ENCODE results near the gene CPLX1. TPM values are rescaled to one million over a fixed set of nuclear protein-coding genes. Genes with fewer than 3 reads are reported as not detected.
"Not testable (repeated sequence)": the region's sequence is repeated elsewhere in the genome, so short reads cannot be mapped to it uniquely, and the experiment has no call there.

Gene CPLX1
- total RNA-seq, 2 experiments from 2014 or later, result 0.15 TPM; not detected in 1

GRCh38 chr4:823176-823760, 2.7 kb downstream of the CPLX1 start:
- ChIA-PET POLR2A (no interaction called here), CTCF (no interaction called here)

- CTCF ChIA-PET, result no interaction called here
Measured at GRCh38 chr4:822361-823175, 3.4 kb downstream of the CPLX1 start.

DNA sequence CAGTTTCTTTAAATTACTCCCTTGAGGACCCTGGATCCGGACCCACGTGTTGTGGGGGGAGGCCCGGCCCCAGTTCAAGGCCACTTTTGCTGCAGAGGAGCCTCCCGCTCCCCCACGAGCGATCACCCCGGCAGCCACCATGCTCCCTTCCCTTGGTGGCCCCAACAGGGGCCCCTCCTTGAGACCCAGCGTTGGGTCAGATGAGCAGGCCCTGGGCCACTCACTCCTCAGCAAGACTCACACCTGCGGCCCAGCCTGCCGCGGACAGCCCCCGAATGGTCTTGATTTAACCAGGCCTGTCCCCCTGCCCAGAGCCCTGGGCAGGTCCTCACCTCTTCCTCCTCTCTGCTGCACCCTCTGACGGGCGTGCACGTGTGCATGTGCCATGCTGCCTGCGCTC, 4.3 kb downstream of the CPLX1 start:
- POLR2A ChIA-PET, result no interaction called here
- CTCF ChIA-PET, result no interaction called here

More at GRCh38 chr4:822361-823175, 3.4 kb downstream of the CPLX1 start:
- POLR2A ChIA-PET, result no interaction called here

DNA sequence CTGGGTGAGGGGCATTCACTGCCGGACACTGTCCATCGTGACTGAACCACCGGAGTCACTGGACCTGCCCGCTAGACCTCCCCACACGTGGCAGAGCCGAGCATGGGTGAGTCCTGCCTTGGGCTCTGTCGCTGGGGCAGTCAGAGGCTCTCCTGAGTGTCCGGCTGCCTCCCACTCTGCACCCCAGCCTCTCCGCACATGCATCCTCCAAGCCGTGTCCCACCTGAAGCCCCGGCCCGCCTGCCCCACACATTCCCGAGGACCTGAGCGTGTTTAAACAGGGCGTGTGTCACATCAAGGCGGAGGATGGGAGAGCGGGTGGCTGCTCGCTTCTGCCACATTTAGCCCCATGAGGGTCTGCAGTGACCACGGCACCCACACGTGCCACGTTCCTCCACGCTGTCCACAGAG, 4.7 kb downstream of the CPLX1 start:
- ChIA-PET CTCF (no interaction called here), POLR2A (no interaction called here)

- POLR2A ChIA-PET, result interaction anchor here (0.7 kb wide), 1 partner anchor 150 kb away, joined by 3 read pairs; no protein-coding TSS in a partner anchor
- CTCF ChIA-PET, result interaction anchor here (0.6 kb wide), 1 partner anchor 15 kb away, joined by 4 read pairs; no protein-coding TSS in a partner anchor
Measured at GRCh38 chr4:820230-821172, 5.4 kb downstream of the CPLX1 start.

DNA sequence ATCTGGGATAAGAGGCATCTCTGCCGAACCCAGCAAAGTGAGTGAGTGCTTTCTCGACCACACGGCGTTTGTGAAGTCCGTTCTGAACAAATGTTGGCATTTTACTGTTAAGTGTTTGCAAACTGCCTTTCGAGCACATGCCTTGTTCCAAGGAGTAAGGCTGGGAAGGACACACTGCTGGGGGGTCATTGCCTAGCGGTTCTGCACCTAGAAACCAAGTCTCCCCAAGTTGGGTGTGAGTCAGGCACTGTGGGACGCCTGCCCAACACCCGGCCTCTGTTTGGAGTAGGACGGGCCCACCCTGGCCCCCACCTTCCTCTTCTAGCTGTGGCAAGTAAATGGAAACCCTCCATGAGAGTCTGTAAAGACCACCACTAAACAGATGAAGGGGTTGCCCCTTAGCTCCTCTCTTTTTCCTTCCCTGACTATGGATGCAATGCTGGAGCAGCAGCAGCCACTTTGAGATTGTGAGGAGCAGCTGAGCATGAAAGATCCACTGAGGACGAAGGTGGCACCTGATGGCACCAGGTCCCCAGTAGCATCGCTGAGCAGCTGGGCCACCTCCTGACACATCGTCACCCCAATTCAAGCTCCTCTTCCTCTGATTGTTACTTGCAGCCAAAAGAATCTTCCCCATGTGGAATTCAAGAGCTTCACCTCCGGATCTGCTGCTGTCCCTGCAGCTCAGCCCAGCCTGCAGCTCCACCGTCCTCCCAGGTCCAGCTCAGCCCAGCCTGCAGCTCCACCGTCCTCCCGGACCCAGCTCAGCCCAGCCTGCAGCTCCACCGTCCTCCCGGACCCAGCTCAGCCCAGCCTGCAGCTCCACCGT, 6.3 kb downstream of the CPLX1 start:
- POLR2A ChIA-PET, result no interaction called here
- CTCF ChIA-PET, result interaction anchor here (0.6 to 1.6 kb wide), 2 partner anchors 16 to 168 kb away, joined by 3 to 4 read pairs; no protein-coding TSS in a partner anchor

- ChIA-PET CTCF (interaction anchor here (1.6 kb wide), 1 partner anchor 169 kb away, joined by 3 read pairs; no protein-coding TSS in a partner anchor), POLR2A (no interaction called here)
Measured at GRCh38 chr4:818106-818921, 7.6 kb downstream of the CPLX1 start.

- ChIA-PET CTCF (interaction anchor here (0.7 kb wide), 2 partner anchors 118 to 172 kb away, joined by 3 to 4 read pairs; no protein-coding TSS in a partner anchor), POLR2A (no interaction called here)
Measured at GRCh38 chr4:815464-816146, 10.3 kb downstream of the CPLX1 start.

- POLR2A ChIA-PET, result no interaction called here
- CTCF ChIA-PET, result no interaction called here
Measured at GRCh38 chr4:814312-814850, 11.5 kb downstream of the CPLX1 start.

DNA sequence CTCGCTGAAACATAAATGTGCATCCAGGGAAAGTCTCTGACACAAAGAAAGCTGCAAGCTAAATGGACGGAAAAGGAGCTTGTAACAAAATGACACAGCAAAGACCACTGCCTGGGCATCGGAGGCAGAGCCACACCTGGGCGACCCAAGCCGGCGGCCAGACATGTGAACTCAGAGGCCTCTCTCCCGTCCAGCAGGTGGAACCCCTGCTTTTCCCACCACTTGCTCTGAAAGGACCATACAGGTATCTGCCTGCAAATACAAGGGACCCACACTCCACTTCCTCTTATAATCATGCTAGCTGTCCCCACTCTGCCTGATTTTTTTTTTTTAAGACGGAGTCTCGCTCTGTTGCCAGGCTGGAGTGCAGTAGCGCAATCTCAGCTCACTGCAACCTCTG, 12.0 kb downstream of the CPLX1 start:
- ChIA-PET POLR2A (no interaction called here), CTCF (no interaction called here)

DNA sequence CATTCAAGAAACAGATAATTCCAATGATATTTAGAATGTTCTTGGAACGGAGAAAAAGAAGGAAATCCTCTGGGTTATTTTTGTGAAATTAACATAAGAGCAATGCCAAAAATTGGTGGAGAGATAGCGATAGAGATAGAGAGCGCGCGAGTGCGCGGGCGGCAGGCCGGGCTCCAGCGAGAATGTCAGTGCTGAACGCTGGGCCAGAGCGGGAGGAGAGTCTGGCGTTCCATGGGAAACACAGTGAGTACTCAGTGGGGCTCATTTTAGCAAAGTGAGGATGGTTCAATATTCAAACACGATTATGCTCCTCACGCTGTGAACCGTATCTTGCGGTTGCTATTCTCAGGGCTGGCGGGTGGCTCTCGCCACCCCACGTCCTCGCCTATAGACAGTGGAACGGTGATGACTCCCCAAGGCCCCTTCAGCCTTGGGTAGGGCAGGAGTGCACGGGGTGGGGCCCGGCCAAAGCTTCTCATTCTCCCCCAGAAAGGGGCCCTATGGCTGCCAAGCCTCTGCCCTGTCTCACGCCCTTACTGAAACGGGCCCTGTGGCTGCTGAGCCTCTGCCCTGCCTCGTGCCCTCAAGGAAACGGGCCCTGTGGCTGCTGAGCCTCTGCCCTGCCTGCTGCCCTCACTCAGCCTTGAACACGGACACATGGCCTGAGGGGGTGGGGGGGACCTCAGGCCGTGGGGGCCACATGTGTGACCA, 16.9 kb downstream of the CPLX1 start:
- ChIA-PET CTCF (no interaction called here), POLR2A (no interaction called here)

DNA sequence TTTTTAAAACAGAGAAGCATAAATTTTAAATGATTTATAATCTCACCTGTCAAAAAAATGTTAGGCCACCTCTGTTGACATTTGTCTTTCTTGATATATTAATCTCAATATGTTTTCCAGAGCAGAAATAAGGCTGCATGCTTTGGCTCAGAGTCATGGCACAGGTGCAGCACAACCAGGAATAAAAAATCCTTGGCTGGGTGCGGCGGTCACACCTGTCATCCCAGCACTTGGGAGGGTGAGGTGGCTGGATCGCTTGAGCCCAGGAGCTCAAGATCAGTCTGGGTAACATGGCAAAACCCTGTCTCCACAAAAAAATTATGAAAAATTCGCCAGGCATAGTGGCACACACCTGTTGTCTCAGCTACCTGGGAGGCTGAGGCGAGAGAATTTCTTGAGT, 18.1 kb downstream of the CPLX1 start:
- ChIA-PET POLR2A (no interaction called here), CTCF (no interaction called here)

DNA sequence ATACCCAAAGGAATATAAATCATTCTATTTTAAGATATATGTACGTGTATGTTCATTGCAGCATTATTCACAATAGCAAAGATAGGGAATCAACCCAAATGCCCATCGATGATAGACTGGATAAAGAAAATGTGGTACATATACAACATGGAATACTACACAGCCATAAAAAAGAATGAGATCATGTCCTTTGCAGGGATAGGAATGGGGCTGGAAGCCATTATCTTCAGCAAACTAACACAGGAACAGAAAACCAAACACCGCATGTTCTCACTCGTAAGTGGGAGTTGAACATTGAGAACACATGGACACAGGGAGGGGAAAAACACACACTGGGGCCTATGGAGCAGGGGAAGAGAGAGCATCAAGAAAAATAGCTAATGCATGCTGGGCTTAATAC, 18.9 kb downstream of the CPLX1 start:
- POLR2A ChIA-PET, CTCF ChIA-PET: not testable (repeated sequence)

DNA sequence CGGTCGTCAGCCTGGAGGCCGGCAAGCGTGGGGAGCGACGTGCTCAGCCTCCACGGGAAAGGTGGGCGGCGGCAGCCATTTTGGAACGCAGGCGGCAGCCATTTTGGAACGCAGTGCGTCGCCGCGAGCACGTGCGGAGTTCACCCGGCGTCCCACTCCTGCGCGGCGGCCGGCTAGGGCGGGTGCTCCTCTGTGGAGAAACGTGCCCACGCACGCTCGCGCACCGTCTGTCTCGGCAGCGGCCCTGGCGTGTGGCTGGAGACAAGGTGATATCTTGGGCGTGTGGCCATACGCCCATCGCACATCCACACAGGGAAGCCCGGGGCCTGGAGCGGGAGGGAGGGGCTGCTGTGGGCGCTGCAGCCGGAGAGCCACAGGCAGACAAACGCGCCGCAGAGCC, 21.1 kb downstream of the CPLX1 start:
- ChIA-PET POLR2A (no interaction called here), CTCF (no interaction called here)

GRCh38 chr4:803884-804283, 22.0 kb downstream of the CPLX1 start:
- ChIA-PET POLR2A (no interaction called here), CTCF (no interaction called here)

GRCh38 chr4:801436-802124, 24.3 kb downstream of the CPLX1 start:
- ChIA-PET POLR2A (no interaction called here), CTCF (no interaction called here)

DNA sequence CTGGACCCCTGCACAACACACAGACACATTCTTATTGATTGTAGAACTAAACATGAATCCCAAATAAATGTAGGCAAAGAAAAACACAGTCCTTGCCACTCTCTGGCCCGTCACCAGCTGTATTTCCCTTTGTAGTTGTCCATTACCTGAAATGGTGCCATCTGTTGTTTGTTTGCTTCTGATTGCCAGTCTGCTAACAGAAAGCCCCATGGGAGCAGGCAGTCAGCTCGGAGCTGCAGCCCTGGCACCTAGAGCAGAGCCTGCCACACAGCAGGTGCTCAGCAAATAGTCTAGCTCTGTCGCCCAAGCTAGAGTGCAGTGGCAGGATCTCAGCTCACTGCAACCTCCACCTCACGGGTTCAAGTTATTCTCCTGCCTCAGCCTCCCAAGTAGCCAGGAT, 28.9 kb downstream of the CPLX1 start:
- CTCF ChIA-PET, result no interaction called here
- POLR2A ChIA-PET, result no interaction called here

All from activated CD8-positive, alpha-beta memory T cell treated with anti-CD3 and anti-CD28 coated beads for 36 hours (primary cell).